Effector CD8-positive, alpha-beta T cell (primary cell): Measurements from ENCODE around the gene MLX.
"Not testable (repeated sequence)": the region's sequence is repeated elsewhere in the genome, so short reads cannot be mapped to it uniquely, and the experiment has no call there.

Experiments
- DNase-seq: peaks from one replicate; lab custom pipeline; 2025; lab: John Stamatoyannopoulos, UW

The MLX gene

DNA sequence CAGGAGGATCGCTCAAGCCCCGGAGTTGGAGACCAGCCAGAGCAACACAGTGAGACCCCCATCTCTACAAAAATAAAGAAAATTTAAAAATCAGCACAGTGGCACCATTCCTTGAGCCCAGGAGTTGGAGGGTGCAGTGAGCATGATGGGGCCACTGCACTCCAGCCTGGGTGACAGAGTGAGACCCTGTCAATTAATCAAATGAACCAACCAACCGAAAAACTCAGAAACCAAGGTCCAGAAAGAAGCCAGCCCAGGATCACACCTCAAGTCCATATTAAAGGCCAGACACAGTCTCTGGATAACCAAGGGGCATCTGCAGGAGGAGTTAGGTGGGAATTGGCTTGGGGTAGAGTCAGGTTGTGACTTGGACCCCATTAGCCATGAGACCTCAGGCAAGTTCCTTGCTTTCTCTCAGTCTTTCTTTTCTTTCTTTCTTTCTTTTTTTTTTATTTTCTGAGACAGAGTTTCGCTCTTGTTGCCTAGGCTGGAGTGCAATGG is 11.7 kb upstream of the MLX start:
- DNase-seq: no peak

DNA sequence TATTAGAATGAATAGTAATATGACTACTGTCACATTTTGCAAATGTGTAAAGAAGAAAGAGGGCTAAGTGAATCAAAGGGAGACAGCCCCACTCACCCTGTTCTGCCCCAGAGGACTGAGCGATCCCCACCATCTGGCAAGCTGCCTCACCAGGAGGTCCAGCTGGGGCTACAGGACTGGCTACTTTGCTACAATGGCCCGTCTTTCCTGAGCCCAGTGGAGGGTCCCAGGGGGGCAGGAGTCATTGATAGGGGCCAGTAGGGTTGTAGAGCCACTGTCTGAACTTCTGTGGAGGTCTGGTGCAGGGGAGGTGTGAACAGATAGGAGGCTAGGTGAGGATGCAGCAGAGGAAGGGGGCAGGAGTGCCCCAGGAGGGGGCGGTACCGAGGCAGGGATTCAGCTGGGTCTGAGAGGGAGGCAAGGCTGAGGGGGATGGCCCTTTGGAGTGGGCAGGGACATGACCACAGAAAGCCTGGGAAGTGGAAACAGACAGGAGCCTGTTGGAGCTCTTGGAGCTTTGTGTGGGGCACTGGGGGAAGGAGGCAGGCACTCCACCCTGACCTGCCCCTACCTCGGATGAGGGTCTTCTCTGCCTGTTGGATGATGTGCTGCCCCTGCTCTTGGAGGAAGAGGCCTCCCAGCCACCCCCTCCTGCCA is 10.8 kb upstream of the MLX start:
- not testable (repeated sequence) for DNase-seq

DNA sequence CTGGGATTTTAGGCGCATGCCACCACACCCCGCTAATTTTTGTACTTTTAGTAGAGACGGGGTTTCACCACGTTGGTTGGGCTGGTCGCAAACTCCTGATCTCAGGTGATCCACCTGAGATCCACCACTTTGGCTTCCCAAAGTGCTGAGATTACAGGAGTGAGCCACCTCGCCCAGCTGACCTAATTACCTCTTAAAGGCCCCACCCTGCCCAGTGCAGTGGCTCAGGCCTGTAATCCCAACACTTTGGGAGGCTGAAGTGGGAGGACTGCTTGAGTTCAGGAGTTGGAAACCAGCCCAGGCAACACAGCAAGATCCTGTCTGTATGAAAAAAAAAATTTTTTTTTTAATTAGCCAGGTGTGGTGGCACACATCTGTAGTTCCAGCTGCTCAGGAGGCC is 7.8 kb upstream of the MLX start:
- DNase-seq: no peak

DNA sequence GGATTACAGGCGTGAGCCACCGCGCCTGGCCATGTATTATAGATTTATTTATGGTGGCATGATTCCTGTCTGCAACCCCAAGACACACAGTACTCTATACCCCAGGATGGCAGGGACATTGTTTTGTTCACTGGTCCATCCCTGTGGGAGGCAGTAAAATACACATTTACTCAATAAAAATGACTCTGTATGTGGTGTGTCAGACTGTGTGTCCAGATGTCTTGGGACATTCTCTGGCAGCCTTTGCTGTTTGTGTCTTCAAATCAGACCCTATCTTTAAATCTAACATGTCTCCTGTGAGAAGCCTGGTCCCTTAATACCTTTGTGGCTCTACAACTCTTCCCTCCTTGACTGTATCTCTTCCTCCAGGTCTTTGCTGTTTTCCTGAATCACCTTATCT is 6.7 kb upstream of the MLX start:
- no peak for DNase-seq

- DNase-seq: peak; percentile 82
Observed at GRCh38 chr17:42561897-42562387, 5.0 kb upstream of the MLX start, which contains the start of gene COASY. Gene COASY, plus strand, starts transcription at chr17:42562148. Its CDS starts 475 bp downstream, at chr17:42562623.

DNA sequence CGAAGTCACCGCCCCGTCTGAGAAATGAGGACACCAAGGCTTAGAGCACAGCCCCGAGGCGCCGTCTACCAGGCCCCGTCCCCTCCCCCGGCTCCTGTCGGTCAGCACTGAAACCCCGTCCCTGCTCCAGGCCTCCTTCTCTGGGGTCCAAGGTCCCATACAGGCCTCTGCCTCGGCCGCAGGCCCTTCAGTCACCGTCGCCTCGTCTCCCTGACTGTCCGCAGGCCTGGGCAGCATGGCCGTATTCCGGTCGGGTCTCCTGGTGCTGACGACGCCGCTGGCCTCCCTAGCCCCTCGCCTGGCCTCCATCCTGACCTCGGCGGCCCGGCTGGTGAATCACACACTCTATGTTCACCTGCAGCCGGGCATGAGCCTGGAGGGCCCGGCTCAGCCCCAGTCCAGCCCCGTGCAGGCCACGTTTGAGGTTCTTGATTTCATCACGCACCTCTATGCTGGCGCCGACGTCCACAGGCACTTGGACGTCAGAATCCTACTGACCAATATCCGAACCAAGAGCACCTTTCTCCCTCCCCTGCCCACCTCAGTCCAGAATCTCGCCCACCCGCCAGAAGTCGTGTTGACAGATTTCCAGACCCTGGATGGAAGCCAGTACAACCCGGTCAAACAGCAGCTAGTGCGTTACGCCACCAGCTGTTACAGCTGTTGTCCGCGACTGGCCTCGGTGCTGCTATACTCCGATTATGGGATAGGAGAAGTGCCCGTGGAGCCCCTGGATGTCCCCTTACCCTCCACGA is 4.3 kb upstream of the MLX start:
- no peak for DNase-seq

- DNase-seq: no peak
Observed at GRCh38 chr17:42563143-42563509, 3.8 kb upstream of the MLX start.

DNA sequence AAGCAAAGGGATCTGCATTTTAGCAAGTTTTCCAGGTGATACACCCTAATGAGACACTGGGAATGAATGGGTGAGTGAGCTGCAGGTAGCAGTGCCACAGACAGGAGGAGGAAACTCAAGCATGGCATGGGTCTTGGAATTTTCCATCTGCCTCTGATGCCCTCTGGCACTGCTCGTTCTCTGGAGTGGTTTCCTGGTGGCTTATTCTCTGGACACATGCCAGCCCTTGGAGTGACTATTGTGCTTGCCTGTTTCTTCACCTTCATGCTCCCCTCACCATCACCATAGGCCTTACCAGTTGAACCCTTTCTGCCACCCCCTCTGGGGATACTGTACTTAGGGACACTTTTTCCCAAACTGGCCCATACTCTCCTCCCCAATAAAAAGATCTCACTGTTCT is 3.4 kb upstream of the MLX start:
- no peak for DNase-seq

- DNase-seq: no peak
Observed at GRCh38 chr17:42563950-42564349, 3.0 kb upstream of the MLX start.

DNA sequence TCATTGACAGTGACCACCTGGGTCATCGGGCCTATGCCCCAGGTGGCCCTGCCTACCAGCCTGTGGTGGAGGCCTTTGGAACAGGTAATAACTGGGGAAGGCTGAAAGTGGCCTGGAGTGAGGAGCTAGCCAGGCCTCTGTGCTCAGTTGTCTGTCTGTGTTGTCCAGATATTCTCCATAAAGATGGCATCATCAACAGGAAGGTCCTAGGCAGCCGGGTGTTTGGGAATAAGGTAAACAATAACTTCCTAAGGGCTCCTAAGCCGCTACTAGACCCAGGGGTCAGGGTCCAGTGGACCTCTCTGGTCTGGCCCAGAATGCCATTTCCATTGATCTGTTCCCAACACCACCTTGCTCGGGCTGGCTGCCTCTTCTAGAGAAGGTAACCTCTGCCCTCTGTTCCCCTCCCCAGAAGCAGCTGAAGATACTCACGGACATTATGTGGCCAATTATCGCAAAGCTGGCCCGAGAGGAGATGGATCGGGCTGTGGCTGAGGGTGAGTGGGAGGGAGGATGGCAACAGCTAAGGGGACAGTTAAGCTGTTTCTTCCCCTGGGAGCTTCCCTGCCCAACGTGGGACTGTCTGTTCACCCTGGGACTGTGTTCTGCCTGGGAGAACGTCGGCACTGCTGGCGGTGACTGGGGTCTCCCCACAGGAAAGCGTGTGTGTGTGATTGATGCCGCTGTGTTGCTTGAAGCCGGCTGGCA is 1.9 kb upstream of the MLX start:
- DNase-seq: no peak

GRCh38 chr17:42565523-42566214 is 1.2 kb upstream of the MLX start:
- DNase-seq: no peak

DNA sequence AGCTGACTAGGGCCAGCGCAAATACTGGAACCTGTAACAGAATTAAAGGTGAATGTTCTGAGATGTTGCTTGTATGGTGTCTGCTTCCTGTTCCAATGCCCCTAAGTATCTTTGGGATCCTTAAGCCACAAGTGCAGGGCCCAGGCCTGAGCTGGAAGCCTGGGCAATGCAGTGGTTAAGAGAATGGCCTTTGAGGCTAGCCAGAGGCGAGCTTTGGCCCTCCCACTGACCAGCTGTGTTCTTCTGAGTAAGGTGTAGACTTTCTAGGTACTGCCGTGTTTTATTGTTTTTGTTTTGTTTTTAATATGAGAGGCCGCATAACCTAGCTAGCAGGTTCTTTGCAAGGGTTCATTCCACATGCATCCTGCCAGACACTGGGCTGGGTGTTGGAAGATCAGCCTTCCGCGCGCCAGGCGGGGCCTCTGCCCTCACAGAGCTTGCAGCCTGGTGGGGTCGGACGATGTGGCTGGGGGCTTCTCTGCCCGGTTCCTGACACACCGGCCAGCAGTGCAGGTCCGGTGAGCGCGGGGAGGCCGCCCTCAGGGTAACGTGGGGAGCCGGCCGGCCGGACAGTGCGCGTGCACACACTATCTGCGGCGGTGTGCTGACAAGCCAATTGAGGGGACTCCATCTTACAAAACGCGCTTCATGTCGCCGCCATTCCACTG is 551 bp upstream of the MLX start:
- no peak for DNase-seq

GRCh38 chr17:42568341-42569111 is 1.6 kb downstream of the MLX start:
- DNase-seq: no peak

GRCh38 chr17:42571435-42572225 is 4.7 kb downstream of the MLX start:
- DNase-seq: no peak

DNA sequence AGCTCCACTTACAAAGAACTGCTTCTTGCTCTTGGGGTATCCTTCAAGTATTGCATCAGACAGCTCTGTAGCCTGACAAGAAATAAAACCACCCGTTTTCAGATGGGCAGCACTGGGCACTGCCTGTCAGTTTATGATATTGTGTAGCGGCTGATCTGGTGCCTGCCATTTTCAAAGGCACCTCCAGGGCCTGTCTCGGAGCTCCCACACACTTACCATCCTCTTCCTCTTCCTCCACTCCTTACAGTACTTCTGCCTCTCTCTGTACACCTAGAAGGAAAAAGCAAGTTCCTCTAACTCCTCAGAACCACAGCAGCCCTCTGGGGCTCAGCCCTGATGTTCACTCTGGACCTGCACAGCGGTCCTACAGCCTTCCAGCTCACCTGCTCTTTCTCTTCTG is 6.2 kb downstream of the MLX start:
- DNase-seq: no peak

GRCh38 chr17:42574463-42574862 is 7.6 kb downstream of the MLX start:
- DNase-seq: no peak

GRCh38 chr17:42577140-42577531 is 10.2 kb downstream of the MLX start:
- no peak for DNase-seq

DNA sequence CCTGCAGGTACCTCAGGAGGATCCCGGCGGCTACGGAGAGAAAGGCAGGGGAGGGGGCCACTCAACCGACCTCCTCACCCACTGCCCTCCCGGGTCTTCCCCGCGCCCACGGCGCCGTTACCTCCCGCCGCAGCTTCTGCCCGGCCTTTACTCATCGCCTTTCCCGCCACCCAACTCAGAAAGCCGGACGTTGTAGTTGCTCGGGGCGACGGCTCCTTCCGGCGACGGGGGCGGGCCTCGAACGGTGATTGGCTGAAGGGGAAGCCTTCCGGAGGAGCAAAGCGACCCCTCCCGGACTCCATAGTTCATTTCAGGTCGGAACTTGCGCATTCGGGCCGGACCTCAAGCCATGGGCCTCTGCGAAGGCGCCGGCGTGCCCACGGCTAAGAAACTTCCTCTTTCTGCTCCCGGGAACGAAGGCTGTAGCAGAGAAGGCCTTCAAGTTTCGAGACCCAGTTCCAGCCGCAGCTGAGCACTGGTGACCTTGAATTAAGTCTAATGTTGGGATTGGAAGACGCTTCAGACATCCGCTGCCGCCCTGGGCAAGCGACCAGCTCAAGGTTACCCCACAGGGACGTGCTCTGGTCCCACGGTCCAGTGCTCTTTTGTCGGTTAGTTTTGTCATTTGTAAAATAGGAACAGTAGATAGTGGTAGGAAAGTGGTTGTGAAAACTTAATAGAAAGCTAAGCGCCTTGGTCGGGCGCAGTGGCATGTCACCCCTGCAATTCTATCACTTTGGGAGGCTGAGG is 10.8 kb downstream of the MLX start, which contains the start of gene PSMC3IP:
TSS of gene PSMC3IP (minus strand) at position 198 of the 750 bp plus-strand sequence. CDS start at position 155, 43 bp downstream.
- peak; percentile 83 for DNase-seq

DNA sequence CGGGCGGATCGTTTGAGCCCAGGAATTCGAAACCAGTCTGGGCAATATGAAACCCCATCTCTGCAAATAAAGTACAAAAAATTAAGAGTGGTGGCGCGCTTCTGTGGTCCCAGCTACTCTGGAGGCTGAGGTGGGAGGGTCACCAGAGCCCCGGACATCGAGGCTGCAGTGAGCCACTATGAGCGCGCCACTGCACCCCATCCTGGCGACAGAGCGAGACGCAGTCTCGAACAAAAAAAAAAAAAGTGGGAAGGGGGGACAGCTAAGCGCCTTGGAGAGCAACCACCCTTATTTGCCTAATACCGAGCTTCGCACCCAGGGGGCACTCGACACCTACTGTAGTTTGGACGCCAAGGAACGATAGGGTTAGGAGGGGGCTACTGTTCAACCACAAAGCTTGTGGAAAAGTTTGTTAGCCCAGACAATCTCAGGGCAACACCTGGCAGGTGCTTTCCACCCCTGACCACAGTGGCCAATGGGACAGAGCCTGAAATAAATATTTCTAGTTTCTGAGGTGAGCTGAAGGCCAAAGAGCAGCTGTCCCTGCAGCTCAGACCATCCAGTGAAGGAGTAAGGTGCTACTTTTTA is 11.5 kb downstream of the MLX start:
- peak; percentile 55 for DNase-seq
